GM12872 (cell line): Measurements from ENCODE around the gene PCDHGB5.

Experiments used
- CTCF ChIP-seq: IDR thresholded peaks from 3 replicates; pipeline ENCODE4 v1.5.1; 2011; ENCODE audit warnings: low read depth, mild to moderate bottlenecking, low read length, moderate library complexity; ENCODE audit not compliant: insufficient read depth

PCDHGB5 gene

GRCh38 chr5:141359790-141360426, 37.8 kb upstream of the PCDHGB5 start, which contains the start of gene PCDHGB2:
PCDHGB2 (plus strand) TSS chr5:141359994; CDS start chr5:141360136, 142 bp downstream.
- TF ChIP-seq CTCF: peak; percentile 72

- no peak for TF ChIP-seq CTCF
Measured at GRCh38 chr5:141360685-141361084, 37.1 kb upstream of the PCDHGB5 start.

GRCh38 chr5:141362719-141363118, 35.0 kb upstream of the PCDHGB5 start:
- TF ChIP-seq CTCF: no peak

GRCh38 chr5:141363952-141364660, 33.6 kb upstream of the PCDHGB5 start, which contains the start of gene PCDHGA5:
PCDHGA5 (plus strand) TSS chr5:141364162; CDS start chr5:141364331, 169 bp downstream.
- TF ChIP-seq CTCF: no peak

GRCh38 chr5:141366016-141366896, 31.5 kb upstream of the PCDHGB5 start:
- no peak for TF ChIP-seq CTCF

GRCh38 chr5:141369994-141370848, 27.5 kb upstream of the PCDHGB5 start, which contains the start of gene PCDHGB3:
PCDHGB3 (plus strand) TSS chr5:141370242; CDS start chr5:141370395, 153 bp downstream.
- TF ChIP-seq CTCF: peak; percentile 72
